HCT116 (cell line): ENCODE results near the gene OVOL3. TPM values are rescaled to one million over a fixed set of nuclear protein-coding genes. Genes with fewer than 3 reads are reported as not detected.
"Not testable (repeated sequence)": the region's sequence is repeated elsewhere in the genome, so short reads cannot be mapped to it uniquely, and the experiment has no call there.

ENCODE experiments used
- ATAC-seq: fragments of 200-7000 bp; cut with Tn5 transposase; 2 replicates; pipeline ENCODE4 v1.9.1; 2020; ENCODE audit warnings: mild to moderate bottlenecking, moderate library complexity
- BruUV-seq: library from RNA; stranded (reverse); fragments of 400-500 nt; replicated peaks from 2 replicates; lab custom pipeline; 2021; lab: Mats Ljungman, UMichigan
- CTCF ChIA-PET: fragments of 300-600 bp; sonication (Branson Sonifier 250); formaldehyde crosslinking; loops from one replicate; lab custom pipeline; 2021; ENCODE audit warnings: antibody characterized with exemption; lab: Charles Lee
- POLR2A ChIA-PET: fragments of 300-600, 350-600 bp; sonication (Branson Sonifier 250); formaldehyde crosslinking; loops from one replicate; lab custom pipeline; 2021; ENCODE audit warnings: antibody characterized with exemption; lab: Charles Lee
- RAD21 ChIA-PET, 2 experiments: fragments of 300-600 bp; sonication (Branson Sonifier 250); formaldehyde crosslinking; loops; one replicate each; lab custom pipeline; 2023; ENCODE audit warnings: low total read pairs in 2 of 2; ENCODE audit not compliant: uncharacterized antibody in 2 of 2, unreplicated experiment in 2 of 2, low non-redundant PET in 1 of 2; lab: Charles Lee
- DNase-seq: peaks from one replicate; pipeline ENCODE4 v3.0.0-alpha.2; 2010; ENCODE audit warnings: low read depth, low spot score
- H2AFZ ChIP-seq: fragments of 200-600 bp; shearing (Covaris generic), sonication (generic); 2 replicates; pipeline ENCODE4 v1.6.1; 2017; ENCODE audit warnings: low read depth, mixed run types, mixed read lengths, antibody characterized with exemption, low read length; ENCODE audit not compliant: poor library complexity, severe bottlenecking
- H3K27ac ChIP-seq: 2 replicates; pipeline ENCODE4 v1.5.1; 2012; ENCODE audit warnings: low read depth, low read length
- H3K27me3 ChIP-seq: fragments of 200-600 bp; sonication (generic); 2 replicates; pipeline ENCODE4 v1.6.1; 2016; ENCODE audit warnings: mixed run types, low read length, mixed read lengths; ENCODE audit not compliant: insufficient read depth
- H3K36me3 ChIP-seq, 2 experiments: fragments of 200-500 bp in 1 of 2; fragments of 200-600 bp in 1 of 2; sonication (Bioruptor generic) in 1 of 2; sonication (generic) in 1 of 2; 2 replicates each; pipeline versions ENCODE4 v1.5.1 to v1.6.1; 2014 to 2016; ENCODE audit warnings: low read length in 2 of 2, inconsistent platforms in 1 of 2, mixed read lengths in 1 of 2, mixed run types in 1 of 2; ENCODE audit not compliant: insufficient read depth in 2 of 2, control insufficient read depth in 1 of 2
- H3K4me1 ChIP-seq, 2 experiments: fragments of 200-600 bp in 1 of 2; sonication (generic) in 1 of 2; 2 replicates each; pipeline versions ENCODE4 v1.5.1 to v1.6.1; 2012 to 2017; ENCODE audit warnings: low read length in 2 of 2, inconsistent platforms in 1 of 2, mild to moderate bottlenecking in 1 of 2, mixed read lengths in 1 of 2, mixed run types in 1 of 2, moderate library complexity in 1 of 2; ENCODE audit not compliant: insufficient read depth in 2 of 2, control insufficient read depth in 1 of 2
- H3K4me2 ChIP-seq: fragments of 200-600 bp; sonication (generic); 2 replicates; pipeline ENCODE4 v1.6.1; 2017; ENCODE audit warnings: mixed run types, low read length, mixed read lengths
- H3K4me3 ChIP-seq, 2 experiments: fragments of 200-600 bp in 1 of 2; sonication (generic) in 1 of 2; replicated peaks in 1 of 2; 2 replicates each; pipeline ENCODE4 v1.5.1; 2011 to 2016; ENCODE audit warnings: low read length in 2 of 2, control low read depth in 1 of 2, low read depth in 1 of 2, mild to moderate bottlenecking in 1 of 2, mixed read lengths in 1 of 2, mixed run types in 1 of 2
- H3K79me2 ChIP-seq: fragments of 200-600 bp; sonication (generic); 2 replicates; pipeline ENCODE4 v1.6.1; 2017; ENCODE audit warnings: mild to moderate bottlenecking, mixed run types, low read length, moderate library complexity, mixed read lengths; ENCODE audit not compliant: insufficient read depth
- H3K9ac ChIP-seq: fragments of 200-600 bp; sonication (generic); 2 replicates; pipeline ENCODE4 v1.6.1; 2016; ENCODE audit warnings: low read length, mixed read lengths
- H3K9me2 ChIP-seq: fragments of 200-600 bp; sonication (generic), shearing (Covaris generic); 2 replicates; pipeline ENCODE4 v1.6.1; 2017; ENCODE audit warnings: mixed run types, mild to moderate bottlenecking, moderate library complexity; ENCODE audit not compliant: insufficient read depth
- H3K9me3 ChIP-seq, 2 experiments: fragments of 200-500 bp in 1 of 2; fragments of 200-600 bp in 1 of 2; sonication (Bioruptor generic) in 1 of 2; sonication (generic) in 1 of 2; 2 replicates each; pipeline ENCODE4 v1.6.1; 2014 to 2017; ENCODE audit warnings: low read length in 2 of 2, mixed read lengths in 2 of 2, inconsistent platforms in 1 of 2, low read depth in 1 of 2, mild to moderate bottlenecking in 1 of 2, mixed run types in 1 of 2, moderate library complexity in 1 of 2; ENCODE audit not compliant: control insufficient read depth in 1 of 2, insufficient read depth in 1 of 2
- H4K20me1 ChIP-seq: fragments of 200-600 bp; sonication (generic), shearing (Covaris generic); 2 replicates; pipeline ENCODE4 v1.6.1; 2017; ENCODE audit warnings: mixed run types, mild to moderate bottlenecking, moderate library complexity; ENCODE audit not compliant: insufficient read depth
- CBX3 ChIP-seq: IDR thresholded peaks from 2 replicates; pipeline ENCODE4 v1.6.1; 2012; ENCODE audit warnings: low read depth
- CEBPB ChIP-seq: IDR thresholded peaks from 2 replicates; pipeline ENCODE4 v1.6.1; 2012; ENCODE audit warnings: low read depth
- CTCF ChIP-seq, 3 experiments: fragments of 200-600 bp in 1 of 3; sonication (generic) in 1 of 3; IDR thresholded peaks in 2 of 3; conservative IDR thresholded peaks in 1 of 3; 2 replicates each; pipeline ENCODE4 v1.5.1; 2012 to 2017; ENCODE audit warnings: low read depth in 2 of 3, low read length in 2 of 3, antibody characterized with exemption in 1 of 3, borderline replicate concordance in 1 of 3, control low read depth in 1 of 3, mild to moderate bottlenecking in 1 of 3, mixed read lengths in 1 of 3, mixed run types in 1 of 3, moderate library complexity in 1 of 3; ENCODE audit not compliant: insufficient read depth in 1 of 3
- EZH2 ChIP-seq: fragments of 200-600 bp; sonication (generic); IDR thresholded peaks from 2 replicates; pipeline ENCODE4 v1.6.1; 2017; ENCODE audit warnings: antibody characterized with exemption, mixed run types
- EZH2phosphoT487 ChIP-seq: fragments of 200-600 bp; IDR thresholded peaks from 2 replicates; pipeline ENCODE4 v1.6.1; 2018; ENCODE audit warnings: antibody characterized with exemption, borderline replicate concordance
- FOSL1 ChIP-seq: IDR thresholded peaks from 2 replicates; pipeline ENCODE4 v1.6.1; 2012; ENCODE audit warnings: low read depth
- JUND ChIP-seq: IDR thresholded peaks from 2 replicates; pipeline ENCODE4 v1.6.1; 2012
- POLR2A ChIP-seq: IDR thresholded peaks from 2 replicates; pipeline ENCODE4 v1.7.0; 2011; ENCODE audit warnings: borderline replicate concordance; ENCODE audit not compliant: insufficient read depth, insufficient read length; ENCODE audit errors: extremely low read depth
- RAD21 ChIP-seq: IDR thresholded peaks from 2 replicates; pipeline ENCODE4 v1.6.1; 2012; ENCODE audit warnings: low read depth, mild to moderate bottlenecking
- SIN3A ChIP-seq: IDR thresholded peaks from 2 replicates; pipeline ENCODE4 v1.6.1; 2012; ENCODE audit warnings: low read depth
- SRF ChIP-seq: IDR thresholded peaks from 2 replicates; pipeline ENCODE4 v1.6.1; 2012; ENCODE audit warnings: low read depth
- TCF7L2 ChIP-seq: IDR thresholded peaks from 2 replicates; pipeline ENCODE4 v1.7.0; 2011; ENCODE audit warnings: borderline replicate concordance, inconsistent platforms; ENCODE audit not compliant: insufficient read depth, insufficient read length; ENCODE audit errors: extremely low read depth
- ZBTB33 ChIP-seq: IDR thresholded peaks from 2 replicates; pipeline ENCODE4 v1.6.1; 2011; ENCODE audit warnings: mild to moderate bottlenecking, low read length, moderate library complexity; ENCODE audit not compliant: insufficient replicate concordance; ENCODE audit errors: extremely low read depth
- ZFX ChIP-seq: fragments of 450-650 bp; IDR thresholded peaks from 2 replicates; pipeline ENCODE4 v1.6.1; 2017
- ZNF274 ChIP-seq: fragments of 200-500 bp; sonication (Bioruptor generic); IDR thresholded peaks from 2 replicates; pipeline ENCODE4 v1.6.1; 2014; ENCODE audit warnings: mild to moderate bottlenecking, low read depth, low read length, inconsistent platforms
- intact Hi-C: fragments of 100-400 bp; cut with micrococcal nuclease; formaldehyde crosslinking; loops from 2 replicates; pipeline ENCODE4 v1.10.0; 2022
- total RNA-seq: library from RNA; stranded (reverse); gene quantifications from one replicate; pipeline ENCODE4 v1.2.1, GENCODE V29; 2021; ENCODE audit not compliant: unreplicated experiment

The OVOL3 gene
- total RNA-seq, 1 experiment from 2014 or later: not detected

GRCh38 chr19:36067681-36068080 is 43.3 kb upstream of the OVOL3 start:
- POLR2A ChIA-PET: no interaction called here
- intact Hi-C loops: loop anchor here (10.0 kb wide), 1 partner anchor 1047 kb away; no protein-coding TSS in a partner anchor

GRCh38 chr19:36068810-36069499 is 42.0 kb upstream of the OVOL3 start:
- POLR2A ChIA-PET, H3K27ac ChIP-seq, H3K4me3 ChIP-seq, RAD21 ChIA-PET, BruUV-seq, H3K79me2 ChIP-seq, H3K9me2 ChIP-seq, H3K27me3 ChIP-seq, H2AFZ ChIP-seq, DNase-seq, H3K4me2 ChIP-seq, CTCF ChIA-PET, H3K9me3 ChIP-seq, ATAC-seq, H3K9ac ChIP-seq: not testable (repeated sequence)
- Histone ChIP-seq H3K4me1 (peaks cover 14 to 17% of the 10 kb centered on the region in 2 experiments), H4K20me1 (peaks cover 13% of the 10 kb centered on the region; the same call in 1 of the 2 replicates), H3K36me3 (peaks cover 11 to 50% of the 10 kb centered on the region in 2 experiments)
- intact Hi-C loops: loop anchor here (10.0 kb wide), 1 partner anchor 1046 kb away; no protein-coding TSS in a partner anchor

More at GRCh38 chr19:36067681-36068080, 43.3 kb upstream of the OVOL3 start:
- peaks cover 4 to 40% of the 10 kb centered on the region in 2 experiments for H3K36me3 ChIP-seq
- DNase-seq: no peak
- no peak overlapping the region for H3K4me2 ChIP-seq
- RAD21 ChIA-PET: interaction anchor here in 1 of 2 experiments (0.9 kb wide), 1 partner anchor 96 kb away, joined by 3 read pairs; no protein-coding TSS in a partner anchor
- H3K4me3 ChIP-seq: no peak overlapping the region
- H3K9me2 ChIP-seq: no peaks in the 10 kb centered on the region
- H4K20me1 ChIP-seq: peaks cover 13% of the 10 kb centered on the region; the same call in 1 of the 2 replicates
- H2AFZ ChIP-seq: no peak overlapping the region
- no peaks in the 10 kb centered on the region; the same call in 1 of the 2 replicates for H3K79me2 ChIP-seq
- H3K4me1 ChIP-seq: peaks cover 14 to 17% of the 10 kb centered on the region in 2 experiments
- no peaks in the 10 kb centered on the region for H3K9me3 ChIP-seq
- TF ChIP-seq JUND: no peak
- no peak for TF ChIP-seq ZBTB33
- TF ChIP-seq CEBPB: no peak
- TF ChIP-seq SRF: no peak
- TF ChIP-seq FOSL1: no peak
- TF ChIP-seq EZH2phosphoT487: no peak
- no peak for TF ChIP-seq ZFX
- TF ChIP-seq POLR2A: no peak
- TF ChIP-seq CBX3: no peak
- no peak for TF ChIP-seq ZNF274
- no peak for TF ChIP-seq CTCF (IDR thresholded peaks at IDR 0.05 in 2 of 3, conservative IDR thresholded peaks at IDR 0.05 in 1 of 3; ENCODE audit: borderline replicate concordance in 1 of 3, insufficient read depth in 1 of 3, low read depth in 2 of 3, low read length in 2 of 3)
- TF ChIP-seq SIN3A: no peak
- TF ChIP-seq TCF7L2: no peak
- TF ChIP-seq EZH2: no peak
- no peak for TF ChIP-seq RAD21
- no peaks in the 10 kb centered on the region for H3K27me3 ChIP-seq
- no peak overlapping the region for H3K9ac ChIP-seq
- no peak for ATAC-seq
- CTCF ChIA-PET: no interaction called here
- H3K27ac ChIP-seq: no peak overlapping the region
- no TSS peak for BruUV-seq
